ENCODE results near the gene NHS.

DNA sequence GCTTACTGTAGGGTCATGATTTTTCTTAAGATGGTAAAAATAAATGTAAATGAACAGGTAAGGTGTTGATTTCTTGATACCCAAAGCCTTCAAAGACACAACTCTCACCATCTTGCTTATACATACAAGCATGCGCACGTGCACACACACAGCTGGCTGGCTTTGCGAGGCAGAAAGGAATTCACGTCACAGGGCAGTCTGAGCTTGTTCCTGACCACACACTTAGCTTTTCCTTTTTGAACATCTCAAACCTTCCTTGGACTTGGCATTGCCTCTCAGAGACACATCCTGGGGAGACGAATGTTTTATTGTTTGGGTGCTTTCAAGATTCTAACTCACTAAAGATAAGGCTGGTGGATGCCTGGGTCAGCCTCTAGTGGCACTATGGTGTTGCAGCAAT, 175.0 kb downstream of the NHS start:
- TF ChIP-seq CTCF (IDR thresholded peaks at IDR 0.05) (no peak), EP300 (IDR thresholded peaks at IDR 0.05) (no peak)
